Measurements from ENCODE around the gene SLC25A21. TPM values are rescaled to one million over a fixed set of nuclear protein-coding genes. Genes with fewer than 3 reads are reported as not detected.
A peak's percentile ranks its signal among the peaks of the same experiment; 100 is the strongest.

SLC25A21 gene
- total and polyA plus RNA-seq, 2 experiments from 2014 or later: 10.6 to 12.1 TPM

DNA sequence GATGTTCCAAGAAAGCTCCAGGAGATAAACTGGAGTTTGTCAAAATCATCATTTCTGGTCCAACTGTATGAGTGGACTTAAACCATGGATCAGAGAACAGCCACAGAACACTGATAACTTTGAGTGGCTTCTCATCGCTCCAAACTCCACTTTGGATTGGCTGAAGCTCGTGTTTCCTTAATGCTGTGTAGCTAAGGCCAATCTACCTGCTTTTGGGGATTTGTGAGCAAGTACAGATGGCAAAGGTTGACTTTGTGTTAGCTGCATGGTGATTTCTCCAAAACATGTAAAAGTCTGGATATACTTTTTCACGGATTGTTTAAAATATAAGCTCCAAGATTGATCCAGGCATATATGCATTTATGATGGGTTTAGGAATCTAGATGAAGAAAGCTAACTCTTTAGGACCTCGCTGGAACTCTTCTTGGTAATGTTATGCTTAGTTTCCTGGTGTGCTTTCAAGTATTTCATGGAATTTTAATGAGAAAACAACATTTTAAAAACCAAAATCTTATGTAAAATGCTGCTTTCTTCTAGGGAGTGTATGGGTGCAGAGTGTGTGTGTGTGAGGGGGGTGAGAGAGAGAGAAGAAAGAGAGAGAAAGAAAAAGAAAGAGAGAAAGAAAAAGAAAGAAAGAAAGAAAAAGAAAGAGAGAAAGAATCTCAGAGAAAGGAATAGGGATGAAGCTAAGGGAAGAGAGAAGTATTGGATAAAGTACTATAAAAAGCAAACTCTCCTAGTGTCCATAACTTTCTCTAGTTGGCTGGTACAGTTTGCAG lies 522.3 kb downstream of the SLC25A21 start:
- H3K9me2 ChIP-seq (ENCODE audit: insufficient read depth): no peaks in the 10 kb centered on the region
- H3K27me3 Mint-ChIP-seq (ENCODE audit: insufficient read depth, low read depth, poor library complexity): peaks cover 99% of the 10 kb centered on the region
- H3K4me1 ChIP-seq (ENCODE audit: insufficient read depth): peaks cover 26% of the 10 kb centered on the region
- no peak overlapping the region for H3K27ac ChIP-seq (ENCODE audit: low read depth)
- peaks cover 16% of the 10 kb centered on the region for H3F3A ChIP-seq (replicated peaks; ENCODE audit: low read depth)
- DNase-seq (ENCODE audit: low spot score) (no peak), ATAC-seq (no peak)
- no peak overlapping the region for H3K4me3 ChIP-seq
- no peak overlapping the region for H3K4me3 Mint-ChIP-seq
- peaks cover 100% of the 10 kb centered on the region for H3K27me3 ChIP-seq (ENCODE audit: insufficient read depth)
- no peaks in the 10 kb centered on the region for H3K79me2 ChIP-seq (replicated peaks; ENCODE audit: insufficient read depth)
- H3K27ac Mint-ChIP-seq: no peak overlapping the region
- TF ChIP-seq CREB1 (CRISPR knock-in tag; IDR thresholded peaks at IDR 0.05; ENCODE audit: low read depth) (no peak), JUNB (IDR thresholded peaks at IDR 0.05; ENCODE audit: unreplicated experiment) (no peak), NANOG (IDR thresholded peaks at IDR 0.05; ENCODE audit: borderline replicate concordance) (no peak), EZH2 (IDR thresholded peaks at IDR 0.05; ENCODE audit: low read depth, unreplicated experiment) (peak; percentile 60), ZNF114 (CRISPR knock-in tag; IDR thresholded peaks at IDR 0.05) (no peak)
- TF ChIP-seq, protein P1, sequence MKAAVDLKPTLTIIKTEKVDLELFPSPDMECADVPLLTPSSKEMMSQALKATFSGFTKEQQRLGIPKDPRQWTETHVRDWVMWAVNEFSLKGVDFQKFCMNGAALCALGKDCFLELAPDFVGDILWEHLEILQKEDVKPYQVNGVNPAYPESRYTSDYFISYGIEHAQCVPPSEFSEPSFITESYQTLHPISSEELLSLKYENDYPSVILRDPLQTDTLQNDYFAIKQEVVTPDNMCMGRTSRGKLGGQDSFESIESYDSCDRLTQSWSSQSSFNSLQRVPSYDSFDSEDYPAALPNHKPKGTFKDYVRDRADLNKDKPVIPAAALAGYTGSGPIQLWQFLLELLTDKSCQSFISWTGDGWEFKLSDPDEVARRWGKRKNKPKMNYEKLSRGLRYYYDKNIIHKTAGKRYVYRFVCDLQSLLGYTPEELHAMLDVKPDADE (IDR thresholded peaks at IDR 0.05): no peak
- peaks cover 22% of the 10 kb centered on the region; the same call in 2 of the 3 replicates for H3K4me1 Mint-ChIP-seq
- no peaks in the 10 kb centered on the region for H3K36me3 Mint-ChIP-seq (ENCODE audit: low read depth)
- H3K9me3 Mint-ChIP-seq: no peaks in the 10 kb centered on the region; the same call in 2 of the 3 replicates
- no peaks in the 10 kb centered on the region for H3K36me3 ChIP-seq (ENCODE audit: insufficient read depth)
- H2AFZ ChIP-seq: no peak overlapping the region
- H4K20me1 ChIP-seq (replicated peaks; ENCODE audit: insufficient read depth): peaks cover 43% of the 10 kb centered on the region
- no peak overlapping the region for H3K4me2 ChIP-seq

DNA sequence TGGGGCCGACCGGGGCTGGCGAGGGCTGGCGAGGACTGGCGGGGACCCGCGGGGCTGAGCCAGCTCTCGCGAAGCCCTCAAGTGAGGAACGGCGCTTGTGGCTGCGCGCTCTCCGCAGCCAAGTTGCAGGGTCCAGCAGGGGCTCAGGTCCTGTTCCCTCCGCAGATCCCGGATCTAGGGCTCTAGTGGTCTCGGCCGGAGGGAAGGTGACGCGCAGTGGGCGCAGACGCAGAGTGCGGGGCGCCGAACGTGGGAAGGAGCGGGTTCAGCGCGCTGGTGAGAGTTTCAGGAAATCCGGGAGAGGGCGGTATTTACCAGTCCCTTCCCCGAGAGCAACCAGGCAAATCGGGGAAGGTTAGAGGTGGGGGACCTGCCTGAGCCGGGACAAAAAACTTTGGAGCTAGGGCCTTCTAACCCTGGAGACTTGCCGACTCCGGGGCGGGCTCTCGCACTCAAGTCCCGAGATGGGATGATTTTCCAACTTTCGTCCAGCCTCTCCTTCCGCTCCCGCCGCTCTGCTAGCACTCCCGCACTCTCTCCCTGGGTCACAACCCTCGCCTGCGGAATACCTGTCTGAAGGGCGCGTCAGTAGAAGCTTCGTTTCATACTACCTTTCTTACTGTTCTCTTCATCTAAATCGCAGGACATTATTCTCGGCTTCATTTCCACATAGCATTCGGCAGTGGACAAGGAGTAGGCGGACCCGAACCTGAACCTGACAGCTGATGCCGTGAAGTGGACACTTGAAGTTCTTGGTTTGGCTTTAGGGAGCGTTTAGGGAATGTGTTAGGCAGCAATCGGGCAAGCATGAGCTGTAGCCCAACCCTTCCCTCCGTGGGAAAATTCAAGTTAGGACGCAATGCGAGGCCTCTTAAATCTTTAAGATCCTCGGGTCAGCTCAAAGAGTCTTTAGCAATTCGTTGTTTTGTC lies 524.3 kb downstream of the SLC25A21 start:
- no peak overlapping the region for H3K27ac Mint-ChIP-seq
- peak overlapping the region; percentile 97 for H2AFZ ChIP-seq
- peaks cover 94% of the 10 kb centered on the region for H3K27me3 Mint-ChIP-seq (ENCODE audit: insufficient read depth, low read depth, poor library complexity)

More for the DNA sequence above, 524.3 kb downstream of the SLC25A21 start:
- DNase-seq (ENCODE audit: low spot score): peak; percentile 91
- no peaks in the 10 kb centered on the region for H3K79me2 ChIP-seq (replicated peaks; ENCODE audit: insufficient read depth)
- TF ChIP-seq EZH2 (IDR thresholded peaks at IDR 0.05; ENCODE audit: low read depth, unreplicated experiment): peak; percentile 88
- TF ChIP-seq POLR2AphosphoS5 (IDR thresholded peaks at IDR 0.05; ENCODE audit: low read depth): no peak
- no peak for TF ChIP-seq ZNF114 (CRISPR knock-in tag; IDR thresholded peaks at IDR 0.05)
- TF ChIP-seq, protein P1 (IDR thresholded peaks at IDR 0.05): no peak
- TF ChIP-seq, protein P2, sequence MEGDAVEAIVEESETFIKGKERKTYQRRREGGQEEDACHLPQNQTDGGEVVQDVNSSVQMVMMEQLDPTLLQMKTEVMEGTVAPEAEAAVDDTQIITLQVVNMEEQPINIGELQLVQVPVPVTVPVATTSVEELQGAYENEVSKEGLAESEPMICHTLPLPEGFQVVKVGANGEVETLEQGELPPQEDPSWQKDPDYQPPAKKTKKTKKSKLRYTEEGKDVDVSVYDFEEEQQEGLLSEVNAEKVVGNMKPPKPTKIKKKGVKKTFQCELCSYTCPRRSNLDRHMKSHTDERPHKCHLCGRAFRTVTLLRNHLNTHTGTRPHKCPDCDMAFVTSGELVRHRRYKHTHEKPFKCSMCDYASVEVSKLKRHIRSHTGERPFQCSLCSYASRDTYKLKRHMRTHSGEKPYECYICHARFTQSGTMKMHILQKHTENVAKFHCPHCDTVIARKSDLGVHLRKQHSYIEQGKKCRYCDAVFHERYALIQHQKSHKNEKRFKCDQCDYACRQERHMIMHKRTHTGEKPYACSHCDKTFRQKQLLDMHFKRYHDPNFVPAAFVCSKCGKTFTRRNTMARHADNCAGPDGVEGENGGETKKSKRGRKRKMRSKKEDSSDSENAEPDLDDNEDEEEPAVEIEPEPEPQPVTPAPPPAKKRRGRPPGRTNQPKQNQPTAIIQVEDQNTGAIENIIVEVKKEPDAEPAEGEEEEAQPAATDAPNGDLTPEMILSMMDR (conservative IDR thresholded peaks at IDR 0.05; ENCODE audit: low read depth in 2 of 2): peak; percentile 64 to 72
- peak; percentile 71 for TF ChIP-seq EZH2phosphoT487 (IDR thresholded peaks at IDR 0.05; ENCODE audit: unreplicated experiment)
- peaks cover 21% of the 10 kb centered on the region for H3K4me1 ChIP-seq (ENCODE audit: insufficient read depth)
- H3F3A ChIP-seq (replicated peaks; ENCODE audit: low read depth): peaks cover 11% of the 10 kb centered on the region
- no peak overlapping the region for H3K27ac ChIP-seq (ENCODE audit: low read depth)
- Mint-ChIP-seq H3K36me3 (ENCODE audit: low read depth) (no peaks in the 10 kb centered on the region), H3K4me3 (peak overlapping the region; percentile 80), H3K4me1 (peaks cover 10% of the 10 kb centered on the region; the same call in 2 of the 3 replicates), H3K9me3 (no peaks in the 10 kb centered on the region)
- peak overlapping the region; percentile 89 for H3K4me2 ChIP-seq
- peaks cover 27% of the 10 kb centered on the region for H4K20me1 ChIP-seq (replicated peaks; ENCODE audit: insufficient read depth)
- H3K4me3 ChIP-seq: peak overlapping the region; percentile 65
- peak; percentile 83 for ATAC-seq
- peaks cover 100% of the 10 kb centered on the region for H3K27me3 ChIP-seq (ENCODE audit: insufficient read depth)
- no peaks in the 10 kb centered on the region for H3K36me3 ChIP-seq (ENCODE audit: insufficient read depth)
- no peaks in the 10 kb centered on the region for H3K9me2 ChIP-seq (ENCODE audit: insufficient read depth)

Data from GM23338 (cell line).